ENCODE measurements around the gene CD3E.
A peak's percentile ranks its signal among the peaks of the same experiment; 100 is the strongest.

CD3E gene

DNA sequence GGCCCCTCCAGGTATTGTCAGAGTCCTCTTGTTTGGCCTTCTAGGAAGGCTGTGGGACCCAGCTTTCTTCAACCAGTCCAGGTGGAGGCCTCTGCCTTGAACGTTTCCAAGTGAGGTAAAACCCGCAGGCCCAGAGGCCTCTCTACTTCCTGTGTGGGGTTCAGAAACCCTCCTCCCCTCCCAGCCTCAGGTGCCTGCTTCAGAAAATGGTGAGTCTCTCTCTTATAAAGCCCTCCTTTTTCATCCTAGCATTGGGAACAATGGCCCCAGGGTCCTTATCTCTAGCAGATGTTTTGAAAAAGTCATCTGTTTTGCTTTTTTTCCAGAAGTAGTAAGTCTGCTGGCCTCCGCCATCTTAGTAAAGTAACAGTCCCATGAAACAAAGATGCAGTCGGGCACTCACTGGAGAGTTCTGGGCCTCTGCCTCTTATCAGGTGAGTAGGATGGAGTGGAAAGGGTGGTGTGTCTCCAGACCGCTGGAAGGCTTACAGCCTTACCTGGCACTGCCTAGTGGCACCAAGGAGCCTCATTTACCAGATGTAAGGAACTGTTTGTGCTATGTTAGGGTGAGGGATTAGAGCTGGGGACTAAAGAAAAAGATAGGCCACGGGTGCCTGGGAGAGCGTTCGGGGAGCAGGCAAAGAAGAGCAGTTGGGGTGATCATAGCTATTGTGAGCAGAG lies at the start of gene CD3E:
CD3E (plus strand) TSS at position 163 of the 681 bp plus-strand sequence; CDS start at position 386, 223 bp downstream.
- DNase-seq: peak; percentile 53 to 56

DNA sequence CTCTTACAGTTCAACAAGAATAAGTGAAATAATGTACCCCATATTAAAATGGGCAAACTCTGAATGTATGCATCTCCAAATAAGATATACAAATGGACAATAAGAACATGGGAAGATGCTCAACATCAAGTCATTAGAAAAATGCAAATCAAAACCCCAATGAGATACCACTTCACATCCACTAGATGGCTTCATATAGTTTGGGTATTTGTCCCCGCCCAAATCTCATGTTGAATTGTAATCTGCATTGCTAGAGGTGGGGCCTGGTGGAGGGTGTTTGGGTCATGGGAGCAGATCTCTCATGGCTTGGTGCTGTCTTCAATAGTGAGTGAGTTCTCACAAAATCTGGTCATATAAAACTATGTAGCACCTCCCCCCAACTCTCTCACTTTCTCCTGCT lies 46.1 kb upstream of the CD3E start:
- no peak for DNase-seq

DNA sequence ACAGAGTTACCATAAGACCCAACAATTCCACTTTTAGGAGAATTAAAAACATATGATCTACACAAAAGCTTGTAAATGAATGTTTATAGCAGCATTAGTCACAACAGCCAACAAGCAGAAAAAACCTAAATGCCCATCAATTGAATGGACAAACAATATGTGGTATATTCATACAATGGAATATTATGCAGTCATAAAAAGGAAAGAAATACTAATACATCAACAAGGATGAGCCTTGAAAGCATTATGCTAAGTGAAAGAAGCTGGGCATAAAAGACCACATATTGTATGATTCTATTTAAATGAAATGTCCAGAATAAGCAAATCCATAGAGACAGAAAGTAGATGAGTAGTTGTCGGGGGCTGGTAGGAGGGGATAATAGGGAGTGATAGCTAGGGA lies 45.4 kb upstream of the CD3E start:
- no peak for DNase-seq

DNA sequence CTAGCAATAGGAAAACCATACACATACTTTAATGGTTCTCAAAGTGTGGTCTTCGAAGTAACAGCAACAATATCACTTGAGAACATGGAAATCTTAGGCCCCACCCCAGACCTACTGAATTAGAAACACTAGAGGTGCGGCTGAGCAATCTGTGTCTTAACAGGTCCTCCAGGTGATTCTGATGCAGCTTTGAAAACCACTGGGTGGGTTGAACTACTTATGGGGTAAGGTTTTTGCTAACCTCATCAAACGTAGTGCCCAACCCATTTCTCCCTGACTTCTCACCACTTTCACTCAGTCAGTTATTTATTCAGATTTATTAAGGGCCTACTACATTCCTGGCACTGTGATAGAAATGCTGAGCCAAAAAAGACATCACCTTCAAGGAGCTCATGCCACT lies 44.2 kb upstream of the CD3E start:
- no peak for DNase-seq

DNA sequence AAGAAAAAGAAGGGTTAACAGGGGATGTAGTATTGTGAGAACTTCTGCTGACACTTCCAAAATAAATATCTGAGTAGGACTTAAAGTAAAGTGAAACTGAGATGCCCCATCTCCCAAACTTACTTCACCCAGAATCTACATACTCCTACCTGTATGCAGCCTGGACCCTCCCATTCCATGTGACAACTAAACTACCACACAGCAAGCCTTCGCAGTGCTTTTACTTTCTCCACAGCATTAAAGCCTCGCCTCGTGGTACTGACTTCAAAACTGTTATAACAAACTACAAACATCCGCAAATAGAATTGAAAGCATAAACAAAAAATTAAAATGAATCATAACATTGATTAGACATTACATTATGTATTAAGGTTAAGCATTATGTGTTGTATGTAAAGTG lies 41.4 kb upstream of the CD3E start:
- DNase-seq: no peak

DNA sequence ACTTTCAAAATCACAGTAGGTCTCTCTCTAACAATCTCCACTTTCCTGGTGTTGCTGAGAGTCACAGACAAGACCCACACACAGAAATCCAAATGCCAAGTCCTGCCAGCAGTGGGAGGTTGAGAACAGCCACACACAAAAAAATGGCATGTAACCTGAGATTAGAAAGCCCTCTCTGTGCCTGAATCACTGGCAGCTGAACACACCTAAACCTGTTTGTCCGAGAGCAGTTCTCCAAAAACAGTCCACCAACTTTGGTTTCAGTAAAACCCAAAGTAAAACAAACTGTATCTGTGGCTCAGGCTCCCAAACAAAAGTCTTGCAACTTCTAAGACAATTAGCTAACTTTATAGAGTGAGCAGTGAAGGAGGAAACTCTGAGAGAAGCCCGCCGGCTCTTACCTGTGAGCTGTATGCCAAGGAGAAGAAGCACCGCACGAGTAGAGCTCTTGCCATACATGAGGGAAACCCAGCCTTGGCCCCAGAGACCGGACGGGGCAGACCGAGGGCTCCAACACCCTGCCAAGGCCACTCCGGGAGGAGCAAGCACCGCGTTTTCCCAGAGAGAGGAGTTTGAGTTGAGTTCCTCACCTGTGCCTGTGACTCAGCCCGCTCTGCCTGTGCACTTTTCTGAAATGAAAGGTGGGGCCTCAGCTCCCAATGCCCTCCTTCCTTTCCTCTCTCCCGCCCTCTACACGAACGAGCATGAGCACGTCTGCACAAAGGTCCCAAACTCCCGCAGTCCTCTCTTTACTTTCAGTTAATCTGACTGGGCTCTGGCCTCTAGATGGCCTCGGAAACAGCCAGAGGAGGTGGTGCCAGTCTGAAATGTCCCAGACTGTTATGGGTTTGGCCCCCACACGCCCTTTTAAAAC lies 40.6 kb upstream of the CD3E start, which contains the start of gene MPZL2:
MPZL2 (minus strand) TSS at position 603 of the 874 bp plus-strand sequence; CDS start at position 459, 144 bp downstream.
- no peak for DNase-seq

DNA sequence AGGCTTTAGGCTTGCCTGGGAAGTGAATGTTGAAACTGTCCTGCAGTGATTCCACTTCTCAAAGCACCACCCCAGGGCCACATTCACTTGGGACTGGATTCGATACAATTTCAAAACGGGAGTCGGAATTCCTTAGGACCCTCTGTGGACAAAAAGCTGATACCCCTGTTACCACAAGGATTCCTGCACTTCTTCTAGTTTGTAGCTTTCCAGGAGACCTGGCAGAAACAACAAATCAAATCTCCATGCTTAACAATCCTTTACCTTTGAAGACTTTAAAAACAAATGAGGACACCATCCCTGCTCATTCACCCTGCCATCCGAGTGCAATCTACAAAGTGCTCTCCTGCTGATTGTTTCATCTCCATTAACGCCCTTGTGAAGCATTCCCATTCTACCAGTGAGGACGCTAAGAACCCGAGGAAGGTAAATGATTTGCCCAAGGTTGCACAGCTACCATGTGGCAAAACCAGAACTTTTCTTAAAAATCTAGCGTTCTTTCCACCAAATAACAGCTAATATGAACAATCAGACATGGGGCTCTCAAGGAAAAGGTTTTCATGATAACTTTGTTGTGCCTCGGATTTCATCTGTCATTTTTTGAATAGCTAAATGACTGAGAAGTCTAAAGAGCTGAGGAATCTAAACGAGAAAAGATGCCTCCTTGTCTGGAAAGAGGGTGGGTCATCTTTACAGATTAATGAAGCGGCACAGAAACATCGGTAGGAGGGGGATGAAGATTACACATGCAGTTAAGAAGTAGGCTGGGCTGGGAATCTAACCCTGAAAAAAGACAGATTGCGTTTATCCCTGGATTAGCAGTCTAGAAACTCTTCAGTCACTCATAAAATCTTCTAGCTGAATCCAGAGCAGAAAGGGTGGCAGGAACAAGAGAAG lies 39.7 kb upstream of the CD3E start:
- no peak for DNase-seq

DNA sequence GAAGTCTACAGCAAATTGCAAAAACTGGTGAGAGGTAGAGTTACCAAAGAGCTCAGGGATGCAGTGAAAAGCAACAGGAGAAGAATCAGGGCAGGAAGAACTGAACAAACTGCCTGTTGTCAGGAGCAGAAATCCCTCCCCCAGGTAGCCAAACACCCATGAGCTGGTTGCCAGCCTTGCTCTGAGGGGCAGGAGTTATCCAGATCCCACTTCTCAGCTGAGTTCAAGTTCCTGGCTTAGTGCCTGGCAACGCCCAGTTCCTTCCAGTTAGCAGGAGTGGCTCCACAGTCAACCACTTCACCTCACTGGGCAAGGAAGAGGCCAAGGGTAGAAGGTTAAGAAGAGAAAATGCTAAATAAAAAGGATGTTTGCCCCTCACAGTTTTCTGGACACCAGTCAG lies 38.6 kb upstream of the CD3E start:
- no peak for DNase-seq

DNA sequence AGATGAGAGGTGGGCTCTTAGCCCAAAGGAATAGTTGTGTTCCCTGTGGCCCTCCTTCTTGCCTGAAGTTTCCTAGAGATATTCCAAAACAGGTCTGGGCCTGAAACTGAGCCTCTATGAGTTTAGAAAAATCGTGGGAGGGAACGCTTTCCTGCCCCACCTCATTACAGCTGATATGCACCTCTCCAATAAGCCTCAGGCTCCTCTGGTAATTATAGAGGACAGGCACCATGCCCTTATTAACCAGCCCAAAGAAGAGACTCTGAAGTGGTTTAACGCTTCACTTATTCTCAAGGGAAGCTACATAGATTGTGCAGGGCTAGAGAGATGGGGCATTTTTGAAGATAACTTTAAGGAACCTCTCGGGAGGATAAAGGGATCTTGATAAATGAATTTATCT lies 37.0 kb upstream of the CD3E start:
- no peak for DNase-seq

DNA sequence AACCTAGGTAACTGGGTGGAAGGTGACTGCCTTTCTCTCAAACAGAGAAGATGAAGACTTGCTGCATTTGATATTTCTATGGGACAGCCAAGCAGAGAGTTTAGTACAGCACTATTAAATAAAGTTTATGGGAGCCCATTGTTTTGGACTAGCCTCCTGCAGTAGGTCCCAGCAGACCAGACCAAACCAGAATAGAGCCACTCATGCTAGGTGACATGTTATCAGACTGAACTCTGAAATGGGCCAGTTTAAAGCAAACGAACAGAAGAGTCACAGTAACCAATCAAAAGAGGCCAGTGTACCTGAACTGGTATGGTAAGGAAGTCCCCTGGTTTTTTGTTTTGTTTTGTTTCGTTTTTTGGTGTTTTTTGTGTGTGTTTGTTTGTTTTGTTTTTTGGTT lies 32.5 kb upstream of the CD3E start:
- no peak for DNase-seq

DNA sequence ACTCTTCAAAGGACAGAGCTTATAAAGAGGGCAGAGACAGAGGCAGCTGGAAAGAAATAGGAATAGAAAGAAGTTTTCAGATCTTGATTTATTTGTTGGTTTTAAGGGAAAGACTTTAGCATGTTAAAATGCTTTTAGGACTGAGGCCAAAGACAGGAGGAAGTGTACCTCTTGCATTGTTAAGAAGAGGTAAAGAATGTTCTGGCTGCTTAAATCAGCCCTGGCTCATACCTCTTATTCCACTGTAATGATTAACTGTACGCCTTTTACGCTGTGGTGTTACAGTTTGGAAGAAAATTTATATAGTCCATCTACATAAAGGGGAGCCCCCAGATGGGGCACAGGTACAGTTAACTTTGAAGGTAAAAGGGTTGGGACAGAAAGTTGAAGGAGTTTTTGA lies 30.3 kb upstream of the CD3E start:
- no peak for DNase-seq

DNA sequence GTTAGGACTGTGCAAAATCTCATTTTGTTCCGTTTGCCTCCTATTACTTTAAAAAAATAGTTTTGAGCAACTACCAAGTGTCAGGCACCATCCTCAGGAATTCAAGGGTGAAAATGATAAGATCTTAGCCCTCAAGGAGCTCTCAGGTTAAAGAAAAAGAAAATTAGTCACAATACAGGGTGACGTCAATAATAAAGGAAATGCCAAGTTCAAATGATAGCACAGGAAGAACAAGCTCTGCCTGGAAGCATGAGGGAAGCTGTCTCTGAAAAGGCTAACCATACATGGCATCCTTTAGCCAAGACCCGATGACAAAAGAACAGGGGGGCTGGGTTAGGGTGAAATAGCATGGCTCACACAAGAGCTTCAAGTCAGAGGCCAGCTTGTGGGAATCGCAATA lies 29.4 kb upstream of the CD3E start:
- DNase-seq: no peak

DNA sequence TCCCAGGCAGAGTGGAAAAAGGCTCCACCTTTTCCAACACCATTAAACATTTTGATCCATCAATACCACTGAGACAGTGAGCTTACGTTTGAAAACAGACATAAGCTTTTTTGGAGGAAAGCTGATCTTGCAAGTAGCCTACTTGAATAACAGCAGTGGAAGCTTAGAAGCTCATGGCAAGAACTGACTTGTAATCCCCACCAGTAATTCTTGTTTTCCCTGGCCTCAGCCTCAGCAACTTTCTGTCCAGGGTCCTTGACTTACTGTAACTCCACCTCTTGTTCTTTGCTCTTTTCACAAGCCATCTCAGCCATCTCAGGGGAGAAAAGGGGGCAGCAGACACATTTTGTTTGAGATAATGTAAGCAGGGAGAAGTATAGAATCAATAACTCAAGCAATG lies 28.1 kb upstream of the CD3E start:
- DNase-seq: no peak

DNA sequence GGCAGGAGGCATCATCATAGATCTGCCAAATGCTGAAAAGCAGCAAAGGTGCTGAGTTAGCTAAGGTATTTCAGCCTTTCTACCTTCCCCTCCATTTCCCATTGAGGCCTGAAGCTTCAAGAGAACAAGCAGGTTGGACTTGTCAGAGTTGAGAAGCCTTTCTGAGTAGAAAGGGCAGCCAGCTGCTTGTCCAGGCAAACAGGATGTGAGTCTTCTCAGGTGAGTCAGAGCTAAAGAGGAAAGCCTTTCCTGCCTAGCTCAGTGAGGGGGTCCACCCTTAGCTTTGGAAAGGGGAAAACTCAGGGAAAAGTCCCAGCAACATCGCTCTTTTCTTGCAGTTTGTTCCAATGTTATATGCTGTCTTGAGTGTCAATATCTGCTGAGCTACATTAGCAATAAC lies 27.2 kb upstream of the CD3E start:
- DNase-seq: no peak

DNA sequence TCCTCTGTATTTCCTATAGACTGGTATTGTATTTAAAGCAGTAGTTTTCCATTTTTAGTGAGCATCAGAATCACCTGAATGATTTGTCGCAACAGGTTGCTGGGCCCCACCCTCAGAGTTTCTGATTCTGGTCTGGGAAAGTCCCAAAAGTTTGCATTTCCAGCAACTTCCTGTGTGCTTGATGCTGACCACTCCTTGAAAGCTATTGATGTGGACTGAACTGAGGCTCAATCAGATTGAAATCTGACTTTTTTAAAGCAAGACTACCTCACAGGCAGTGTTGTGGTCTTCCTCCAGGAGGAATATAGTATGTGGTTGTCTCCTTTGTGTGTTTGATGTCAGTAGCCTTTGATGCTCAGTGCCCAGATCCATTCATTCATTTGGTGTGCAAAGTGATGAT lies 23.2 kb upstream of the CD3E start:
- DNase-seq: no peak

DNA sequence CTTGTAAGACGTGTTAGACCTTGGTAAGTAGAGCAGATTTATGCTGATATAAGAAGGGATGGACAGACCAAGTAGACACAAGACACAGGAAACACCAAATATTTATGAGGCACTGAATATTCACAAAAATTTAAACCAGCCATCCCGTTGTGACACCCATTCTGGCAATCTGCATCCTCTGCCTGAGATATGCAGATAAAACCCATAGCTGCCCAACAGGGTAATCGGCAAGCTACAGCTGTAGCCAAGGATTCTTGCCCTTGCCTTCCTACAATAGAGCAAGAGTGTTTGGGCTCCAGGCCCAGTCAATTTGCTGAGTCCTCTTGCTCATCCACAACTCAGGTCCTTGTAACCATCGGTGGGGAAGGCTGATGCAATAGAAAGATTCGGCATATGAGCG lies 21.9 kb upstream of the CD3E start:
- no peak for DNase-seq

DNA sequence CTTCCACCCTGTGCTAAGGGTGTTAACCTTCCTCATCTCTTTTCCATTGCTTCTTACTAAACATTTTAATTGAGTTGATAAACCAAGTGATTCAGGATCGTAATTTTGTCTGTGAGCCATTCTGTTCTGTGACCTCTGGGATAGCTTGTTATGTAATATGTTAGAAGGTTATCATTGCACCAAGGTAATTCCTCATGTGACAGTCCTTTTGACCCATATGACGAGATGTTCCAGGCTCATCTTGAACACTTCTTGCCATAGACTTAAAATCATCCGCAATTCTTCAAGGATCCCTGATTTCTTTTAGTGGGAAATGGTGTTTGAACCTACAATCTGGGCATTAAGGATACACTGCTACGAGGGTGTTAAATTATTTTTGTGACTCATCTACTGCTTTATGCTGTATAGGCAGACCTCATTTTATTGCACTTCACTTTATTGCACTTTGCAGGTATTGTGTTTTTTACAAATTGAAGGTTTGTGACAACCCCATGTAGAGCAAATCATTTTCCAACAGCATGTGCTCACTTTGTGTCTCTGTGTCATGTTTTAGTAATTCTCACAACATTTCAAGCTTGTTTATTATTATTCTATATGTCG lies 21.4 kb upstream of the CD3E start:
- DNase-seq: no peak

DNA sequence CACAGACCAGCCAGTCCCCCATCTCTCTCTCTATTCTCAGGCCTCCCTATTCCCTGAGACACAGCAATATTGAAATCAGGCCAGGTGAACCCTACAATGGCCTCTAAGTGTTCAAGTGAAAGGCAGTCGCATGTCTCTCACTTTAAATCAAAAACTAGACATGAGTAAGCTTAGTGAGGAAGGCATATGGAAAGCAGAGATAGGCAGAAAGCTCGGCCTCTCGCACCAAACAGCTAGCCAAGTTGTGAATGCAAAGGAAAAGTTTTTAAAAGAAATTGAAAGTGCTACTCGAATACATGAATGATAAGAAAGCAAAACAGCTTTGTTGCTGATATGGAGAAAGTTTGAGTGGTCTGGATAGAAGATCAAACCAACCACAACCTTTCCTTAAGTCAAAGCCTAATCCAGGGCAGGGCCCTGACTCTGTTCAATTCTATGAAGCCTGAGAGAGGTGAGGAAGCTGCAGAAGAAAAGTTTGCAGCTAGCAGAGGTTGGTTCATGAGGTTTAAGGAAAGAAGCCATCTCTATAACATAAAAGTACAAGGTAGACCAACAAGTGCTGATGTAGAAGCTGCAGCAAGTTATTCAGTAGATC lies 20.7 kb upstream of the CD3E start:
- DNase-seq: no peak

DNA sequence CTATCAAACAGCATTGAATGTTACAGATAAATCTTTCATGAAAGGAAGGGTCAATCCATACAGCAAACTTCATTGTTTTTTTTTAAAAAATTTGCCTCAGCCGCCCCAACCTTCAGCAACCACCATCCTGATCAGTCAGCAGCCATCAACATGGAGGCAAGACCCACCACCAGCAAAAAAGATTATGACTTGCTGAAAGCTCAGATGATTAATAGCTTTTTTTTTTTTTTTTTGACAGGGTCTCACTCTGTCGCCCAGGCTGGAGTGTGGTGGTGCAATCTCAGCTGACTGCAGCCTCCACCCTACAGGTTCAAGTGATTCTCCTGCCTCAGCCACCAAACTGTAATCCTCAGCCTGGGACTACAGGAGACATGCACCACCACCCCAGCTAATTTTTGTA lies 18.0 kb upstream of the CD3E start:
- DNase-seq: no peak

DNA sequence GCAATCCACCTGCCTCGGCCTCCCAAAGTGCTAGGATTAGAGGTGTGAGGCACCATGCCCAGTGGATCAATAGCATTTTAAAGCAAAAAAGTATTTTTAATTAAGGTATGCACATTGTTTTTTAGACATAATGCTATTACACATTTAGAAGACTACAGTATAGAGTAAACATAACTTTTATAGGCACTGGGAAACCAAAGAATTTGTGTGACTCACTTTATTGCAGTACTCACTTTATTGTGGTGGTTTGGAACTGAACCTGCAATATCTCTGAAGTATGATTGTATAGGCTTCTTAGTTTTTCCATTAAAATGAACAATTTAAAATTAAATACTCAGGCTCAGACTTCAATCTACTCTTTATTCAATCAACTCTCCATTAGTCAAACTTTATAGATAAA lies 17.5 kb upstream of the CD3E start:
- DNase-seq: no peak

DNA sequence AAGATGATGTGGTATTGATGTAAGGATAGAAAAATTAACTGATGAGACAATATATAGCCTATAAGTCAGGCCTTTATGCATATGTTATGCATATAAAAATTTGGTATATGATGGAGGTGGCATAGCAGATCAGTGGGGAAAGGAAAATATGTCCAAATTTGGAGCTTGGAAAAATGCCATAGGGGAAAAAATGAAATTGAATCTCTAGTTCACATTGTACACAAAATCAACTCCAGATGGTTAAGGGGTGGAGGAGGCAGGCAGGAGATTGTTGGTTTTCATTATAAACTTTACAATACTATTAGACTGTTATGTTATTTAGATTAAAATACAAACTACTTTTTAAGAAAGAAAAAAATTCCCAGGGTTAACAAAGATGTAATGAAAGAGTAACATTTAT lies 15.1 kb upstream of the CD3E start:
- DNase-seq: no peak

DNA sequence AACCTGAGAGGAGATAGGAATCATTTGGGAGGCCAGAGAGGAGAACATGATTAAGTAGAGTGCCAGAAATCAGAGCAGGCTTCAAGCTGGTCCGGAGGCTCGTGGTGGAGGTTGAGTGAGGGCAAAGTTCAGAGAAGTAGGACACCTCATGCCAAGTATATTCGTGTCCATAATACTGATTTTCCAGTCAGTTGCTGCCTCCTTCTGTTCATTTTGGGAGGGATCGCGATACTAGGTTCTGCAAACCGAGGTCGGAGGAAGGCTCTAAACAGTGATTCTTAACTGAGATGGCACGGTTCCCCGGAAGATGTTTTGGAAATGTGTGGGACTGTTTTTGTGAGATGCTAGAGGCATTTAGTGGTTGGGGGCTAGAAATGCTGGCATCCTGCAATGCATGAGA lies 13.6 kb upstream of the CD3E start:
- no peak for DNase-seq
